Lower lobe of right lung (tissue), 2 donors: Measurements from ENCODE around the gene CACNA1C. TPM values are rescaled to one million over a fixed set of nuclear protein-coding genes. Genes with fewer than 3 reads are reported as not detected.

Experiments
- ATAC-seq, 2 donors: fragments of 200-7000 bp; cut with Tn5 transposase; one replicate each; pipeline ENCODE4 v1.9.1; 2020 to 2022; ENCODE audit warnings: mild to moderate bottlenecking in 2 of 2, moderate library complexity in 2 of 2
- DNase-seq: peaks from one replicate; pipeline ENCODE4 v3.0.0-alpha.2; 2020
- H3K27ac ChIP-seq: fragments of 200-600 bp; one replicate; pipeline ENCODE4 v1.8.0; 2022
- H3K27me3 ChIP-seq: fragments of 200-600 bp; one replicate; pipeline ENCODE4 v1.8.0; 2022; ENCODE audit warnings: low read depth
- H3K36me3 ChIP-seq: fragments of 200-600 bp; one replicate; pipeline ENCODE4 v1.8.0; 2022; ENCODE audit warnings: mild to moderate bottlenecking
- H3K4me1 ChIP-seq: fragments of 200-600 bp; one replicate; pipeline ENCODE4 v1.8.0; 2022
- H3K4me3 ChIP-seq: fragments of 200-600 bp; one replicate; pipeline ENCODE4 v1.8.0; 2022; ENCODE audit warnings: mild to moderate bottlenecking
- H3K9me3 ChIP-seq: fragments of 200-600 bp; one replicate; pipeline ENCODE4 v1.8.0; 2022
- CTCF ChIP-seq: fragments of 200-600 bp; IDR thresholded peaks from one replicate; pipeline ENCODE4 v1.8.0; 2022; ENCODE audit warnings: antibody characterized with exemption, mild to moderate bottlenecking
- intact Hi-C: fragments of 100-400 bp; cut with DNase I; formaldehyde crosslinking; loops from one replicate; pipeline ENCODE4 v1.11.0; 2022
- total RNA-seq: library from RNA; stranded (reverse); fragmentation: NEBNext Ultra II Directional; extraction: Animal tissue kit (Norgen Biotek cat#: 25700); gene quantifications from one replicate; pipeline ENCODE4 v1.2.1, GENCODE V29; 2021
- donor health status: DM: no; HTN: yes; CAD: no; lungs with severe emphysema.

Gene CACNA1C
- total RNA-seq, 1 donor from 2014 or later = 8.4 TPM

- intact Hi-C loops = no loop called here
- Histone ChIP-seq H3K27ac (no peak overlapping the region), H3K9me3 (no peaks in the 10 kb centered on the region), H3K4me3 (no peak overlapping the region), H3K4me1 (peaks cover 13% of the 10 kb centered on the region), H3K27me3 (peaks cover 2% of the 10 kb centered on the region), H3K36me3 (no peaks in the 10 kb centered on the region)
- TF ChIP-seq CTCF = no peak
- ATAC-seq (no peak), DNase-seq (no peak)
These were observed 586.2 kb downstream of the CACNA1C start for GRCh38 chr12:2639020-2639298.

- no peak for DNase-seq
- intact Hi-C loops = no loop called here
- no peak for TF ChIP-seq CTCF
- Histone ChIP-seq H3K9me3 (no peaks in the 10 kb centered on the region), H3K36me3 (no peaks in the 10 kb centered on the region), H3K27me3 (peaks cover 12% of the 10 kb centered on the region), H3K4me3 (no peak overlapping the region), H3K27ac (no peak overlapping the region), H3K4me1 (peaks cover 13% of the 10 kb centered on the region)
- ATAC-seq = no peak
These were observed 587.5 kb downstream of the CACNA1C start for GRCh38 chr12:2640281-2640680.

GRCh38 chr12:2640709-2641108 is 587.9 kb downstream of the CACNA1C start:
- Histone ChIP-seq H3K4me3 (no peak overlapping the region), H3K4me1 (peaks cover 13% of the 10 kb centered on the region), H3K27ac (no peak overlapping the region), H3K9me3 (no peaks in the 10 kb centered on the region), H3K27me3 (peaks cover 15% of the 10 kb centered on the region), H3K36me3 (no peaks in the 10 kb centered on the region)
- intact Hi-C loops = no loop called here
- DNase-seq = no peak
- peak in 1 of 2 donors; percentile 61 for ATAC-seq
- no peak for TF ChIP-seq CTCF

GRCh38 chr12:2641207-2641606 is 588.4 kb downstream of the CACNA1C start:
- TF ChIP-seq CTCF = peak; percentile 16
- Histone ChIP-seq H3K4me1 (peaks cover 13% of the 10 kb centered on the region), H3K27ac (no peak overlapping the region), H3K27me3 (peaks cover 15% of the 10 kb centered on the region), H3K4me3 (no peak overlapping the region), H3K36me3 (no peaks in the 10 kb centered on the region), H3K9me3 (no peaks in the 10 kb centered on the region)
- intact Hi-C loops = no loop called here
- no peak for ATAC-seq
- DNase-seq = no peak

GRCh38 chr12:2641761-2642160 is 589.0 kb downstream of the CACNA1C start:
- Histone ChIP-seq H3K4me3 (no peak overlapping the region), H3K27ac (no peak overlapping the region), H3K27me3 (peaks cover 15% of the 10 kb centered on the region), H3K36me3 (no peaks in the 10 kb centered on the region), H3K9me3 (no peaks in the 10 kb centered on the region), H3K4me1 (peaks cover 13% of the 10 kb centered on the region)
- intact Hi-C loops = no loop called here
- no peak for DNase-seq
- ATAC-seq = no peak
- no peak for TF ChIP-seq CTCF
